ENCODE data around the gene RAB3A.

RAB3A gene

GRCh38 chr19:18227781-18228271 is 24.0 kb upstream of the RAB3A start:
- H3K4me1 Mint-ChIP-seq = peaks cover 42% of the 10 kb centered on the region
- H3K4me3 Mint-ChIP-seq = no peak overlapping the region
- peak overlapping the region; percentile 15 for H3K27ac Mint-ChIP-seq
- ATAC-seq (no peak), DNase-seq (ENCODE audit: low spot score in 2 of 2) (no peak)
- no peaks in the 10 kb centered on the region for H3K9me3 Mint-ChIP-seq
- peaks cover 11% of the 10 kb centered on the region for H3K36me3 Mint-ChIP-seq

- ATAC-seq = no peak
- Mint-ChIP-seq H3K4me1 (peaks cover 37% of the 10 kb centered on the region), H3K4me3 (peak overlapping the region; percentile 91), H3K27ac (peak overlapping the region; percentile 15), H3K36me3 (peaks cover 11% of the 10 kb centered on the region), H3K9me3 (no peaks in the 10 kb centered on the region)
- DNase-seq (ENCODE audit: low spot score in 2 of 2) = no peak
Observed at GRCh38 chr19:18226956-18227780, 23.3 kb upstream of the RAB3A start.

GRCh38 chr19:18225702-18226468 is 22.0 kb upstream of the RAB3A start, which contains the start of gene PDE4C:
Gene PDE4C (minus strand): TSS chr19:18226438. CDS start chr19:18226415, 23 bp downstream.
- Mint-ChIP-seq H3K27ac (peak within 1 kb of the TSS; percentile 15), H3K4me1 (peaks cover 36% of the 10 kb centered on the region), H3K9me3 (no peaks in the 10 kb centered on the region), H3K36me3 (peaks cover 11% of the 10 kb centered on the region), H3K4me3 (peak within 1 kb of the TSS; percentile 91)
- no peak for DNase-seq (ENCODE audit: low spot score in 2 of 2)
- ATAC-seq = no peak

- Mint-ChIP-seq H3K4me3 (peak overlapping the region; percentile 91), H3K27ac (no peak overlapping the region), H3K4me1 (peaks cover 39% of the 10 kb centered on the region), H3K36me3 (peaks cover 11% of the 10 kb centered on the region), H3K9me3 (no peaks in the 10 kb centered on the region)
- no peak for ATAC-seq
- no peak for DNase-seq (ENCODE audit: low spot score in 2 of 2)
Observed at GRCh38 chr19:18225355-18225701, 21.5 kb upstream of the RAB3A start.

GRCh38 chr19:18224525-18225354 is 20.9 kb upstream of the RAB3A start:
- Mint-ChIP-seq H3K27ac (peak overlapping the region; percentile 91), H3K9me3 (no peaks in the 10 kb centered on the region), H3K4me3 (peak overlapping the region; percentile 91), H3K36me3 (peaks cover 11% of the 10 kb centered on the region), H3K4me1 (peaks cover 42% of the 10 kb centered on the region)
- DNase-seq (ENCODE audit: low spot score in 2 of 2) (peak; percentile 87 to 96), ATAC-seq (peak; percentile 97)

GRCh38 chr19:18223860-18224524 is 20.1 kb upstream of the RAB3A start:
- Mint-ChIP-seq H3K4me1 (peaks cover 43% of the 10 kb centered on the region), H3K27ac (peak overlapping the region; percentile 91), H3K9me3 (no peaks in the 10 kb centered on the region), H3K36me3 (peaks cover 11% of the 10 kb centered on the region), H3K4me3 (peak overlapping the region; percentile 91)
- peak; percentile 20 for ATAC-seq
- peak; percentile 33 to 78 for DNase-seq (ENCODE audit: low spot score in 2 of 2)

- peaks cover 38% of the 10 kb centered on the region for H3K4me1 Mint-ChIP-seq
- H3K36me3 Mint-ChIP-seq = peaks cover 11% of the 10 kb centered on the region
- DNase-seq (ENCODE audit: low spot score in 2 of 2) (no peak), ATAC-seq (no peak)
- no peak overlapping the region for H3K4me3 Mint-ChIP-seq
- no peak overlapping the region for H3K27ac Mint-ChIP-seq
- no peaks in the 10 kb centered on the region for H3K9me3 Mint-ChIP-seq
Observed at GRCh38 chr19:18221815-18222725, 18.2 kb upstream of the RAB3A start.

- no peak overlapping the region for H3K27ac Mint-ChIP-seq
- no peak overlapping the region for H3K4me3 Mint-ChIP-seq
- peaks cover 11% of the 10 kb centered on the region for H3K36me3 Mint-ChIP-seq
- ATAC-seq = no peak
- H3K9me3 Mint-ChIP-seq = no peaks in the 10 kb centered on the region
- no peak for DNase-seq (ENCODE audit: low spot score in 2 of 2)
- H3K4me1 Mint-ChIP-seq = peaks cover 33% of the 10 kb centered on the region
Observed at GRCh38 chr19:18220632-18221275, 16.9 kb upstream of the RAB3A start.

- peaks cover 11% of the 10 kb centered on the region for H3K36me3 Mint-ChIP-seq
- peak overlapping the region; percentile 5 for H3K27ac Mint-ChIP-seq
Observed at GRCh38 chr19:18219911-18220631, 16.2 kb upstream of the RAB3A start.

GRCh38 chr19:18218600-18218999 is 14.8 kb upstream of the RAB3A start:
- H3K4me1 Mint-ChIP-seq = peaks cover 25% of the 10 kb centered on the region
- H3K4me3 Mint-ChIP-seq = no peak overlapping the region
- ATAC-seq (no peak), DNase-seq (ENCODE audit: low spot score in 2 of 2) (no peak)
- no peaks in the 10 kb centered on the region for H3K9me3 Mint-ChIP-seq
- H3K27ac Mint-ChIP-seq = no peak overlapping the region
- H3K36me3 Mint-ChIP-seq = no peaks in the 10 kb centered on the region

More at GRCh38 chr19:18219911-18220631, 16.2 kb upstream of the RAB3A start:
- peaks cover 29% of the 10 kb centered on the region for H3K4me1 Mint-ChIP-seq
- H3K4me3 Mint-ChIP-seq = no peak overlapping the region
- H3K9me3 Mint-ChIP-seq = no peaks in the 10 kb centered on the region
- DNase-seq (ENCODE audit: low spot score in 2 of 2) = no peak
- no peak for ATAC-seq

GRCh38 chr19:18218159-18218558 is 14.3 kb upstream of the RAB3A start:
- H3K27ac Mint-ChIP-seq = no peak overlapping the region
- DNase-seq (ENCODE audit: low spot score in 2 of 2) (no peak), ATAC-seq (no peak)
- no peaks in the 10 kb centered on the region for H3K36me3 Mint-ChIP-seq
- H3K4me3 Mint-ChIP-seq = no peak overlapping the region
- H3K4me1 Mint-ChIP-seq = peaks cover 25% of the 10 kb centered on the region
- no peaks in the 10 kb centered on the region for H3K9me3 Mint-ChIP-seq

GRCh38 chr19:18216789-18217188 is 12.9 kb upstream of the RAB3A start:
- H3K36me3 Mint-ChIP-seq = no peaks in the 10 kb centered on the region
- ATAC-seq = no peak
- H3K4me3 Mint-ChIP-seq = no peak overlapping the region
- peaks cover 25% of the 10 kb centered on the region for H3K4me1 Mint-ChIP-seq
- no peaks in the 10 kb centered on the region for H3K9me3 Mint-ChIP-seq
- DNase-seq (ENCODE audit: low spot score in 2 of 2) = no peak
- H3K27ac Mint-ChIP-seq = no peak overlapping the region
